ENCODE data around the gene FAM9C.

DNA sequence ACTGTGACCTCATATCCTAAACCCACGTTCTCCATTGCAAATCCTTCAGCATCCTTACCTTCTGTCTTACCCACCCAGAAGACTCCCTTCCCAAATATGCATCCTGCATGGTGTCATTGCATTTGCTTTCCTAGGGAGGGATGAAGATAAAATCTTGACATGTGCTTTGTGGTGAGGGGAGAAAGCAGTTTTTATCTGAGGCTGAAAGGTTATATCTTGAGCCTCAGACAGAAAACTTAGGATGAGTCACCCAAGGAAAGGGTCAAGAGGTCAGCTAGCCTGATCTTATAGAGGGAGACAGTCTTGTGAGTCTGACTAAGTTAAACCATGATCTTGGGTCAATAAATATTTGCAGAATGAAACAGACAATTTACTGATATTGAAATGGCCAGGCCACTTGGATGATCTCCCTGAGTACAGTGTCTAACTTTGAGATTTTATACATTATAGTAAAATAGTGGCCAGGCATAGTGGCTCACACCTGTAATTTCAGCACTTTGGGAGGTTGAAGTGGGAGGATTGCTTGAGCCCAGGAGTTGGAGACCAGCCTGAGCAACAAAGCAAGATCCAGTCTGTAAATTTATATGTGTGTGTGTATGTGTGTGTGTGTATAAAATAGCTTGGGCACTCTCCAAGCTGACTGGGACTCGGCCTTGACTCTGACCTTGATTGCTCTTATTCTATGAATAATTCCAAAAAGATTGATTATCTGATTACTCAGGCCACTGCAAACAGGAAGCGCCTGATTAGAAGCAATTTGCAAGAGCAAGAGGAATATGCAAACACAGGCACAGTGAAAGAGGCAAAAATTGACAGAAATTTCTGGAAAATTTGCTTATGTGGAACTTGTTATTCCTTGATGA is 15.4 kb upstream of the FAM9C start:
- TF ChIP-seq, protein P1, sequence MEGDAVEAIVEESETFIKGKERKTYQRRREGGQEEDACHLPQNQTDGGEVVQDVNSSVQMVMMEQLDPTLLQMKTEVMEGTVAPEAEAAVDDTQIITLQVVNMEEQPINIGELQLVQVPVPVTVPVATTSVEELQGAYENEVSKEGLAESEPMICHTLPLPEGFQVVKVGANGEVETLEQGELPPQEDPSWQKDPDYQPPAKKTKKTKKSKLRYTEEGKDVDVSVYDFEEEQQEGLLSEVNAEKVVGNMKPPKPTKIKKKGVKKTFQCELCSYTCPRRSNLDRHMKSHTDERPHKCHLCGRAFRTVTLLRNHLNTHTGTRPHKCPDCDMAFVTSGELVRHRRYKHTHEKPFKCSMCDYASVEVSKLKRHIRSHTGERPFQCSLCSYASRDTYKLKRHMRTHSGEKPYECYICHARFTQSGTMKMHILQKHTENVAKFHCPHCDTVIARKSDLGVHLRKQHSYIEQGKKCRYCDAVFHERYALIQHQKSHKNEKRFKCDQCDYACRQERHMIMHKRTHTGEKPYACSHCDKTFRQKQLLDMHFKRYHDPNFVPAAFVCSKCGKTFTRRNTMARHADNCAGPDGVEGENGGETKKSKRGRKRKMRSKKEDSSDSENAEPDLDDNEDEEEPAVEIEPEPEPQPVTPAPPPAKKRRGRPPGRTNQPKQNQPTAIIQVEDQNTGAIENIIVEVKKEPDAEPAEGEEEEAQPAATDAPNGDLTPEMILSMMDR (IDR thresholded peaks at IDR 0.05; ENCODE audit: insufficient read depth, low read depth, low read length) = no peak
- no peak for TF ChIP-seq EZH2 (IDR thresholded peaks at IDR 0.05; ENCODE audit: insufficient read depth, low read length)

All from astrocyte (in vitro differentiated cells and primary cell).